OCI-LY1 (cell line): ENCODE data around the gene POLR1H.

Source experiments
- H2AFZ ChIP-seq: fragments of 200-600 bp; sonication (generic), shearing (Covaris generic); 2 replicates; pipeline ENCODE4 v1.6.0; 2014; ENCODE audit warnings: antibody characterized with exemption, mild to moderate bottlenecking, low read length
- H3F3A ChIP-seq: fragments of 200-600 bp; sonication (generic), shearing (Covaris generic); 2 replicates; pipeline ENCODE4 v1.6.0; 2014; ENCODE audit warnings: mild to moderate bottlenecking, antibody characterized with exemption, low read length, moderate library complexity; ENCODE audit not compliant: insufficient read depth
- H3K27ac ChIP-seq: fragments of 200-600 bp; sonication (generic); 2 replicates; pipeline ENCODE4 v1.5.1; 2014; ENCODE audit warnings: low read length, mixed run types, mild to moderate bottlenecking, low read depth; ENCODE audit not compliant: poor library complexity, severe bottlenecking
- H3K27me3 ChIP-seq: fragments of 200-600 bp; sonication (generic); 2 replicates; pipeline ENCODE4 v1.6.0; 2014; ENCODE audit warnings: antibody characterized with exemption, mild to moderate bottlenecking, low read length, moderate library complexity; ENCODE audit not compliant: insufficient read depth
- H3K36me3 ChIP-seq: fragments of 200-600 bp; sonication (generic); 2 replicates; pipeline ENCODE4 v1.6.1; 2014; ENCODE audit warnings: mild to moderate bottlenecking, antibody characterized with exemption, low read length, moderate library complexity, mixed read lengths; ENCODE audit not compliant: insufficient read depth
- H3K4me1 ChIP-seq: fragments of 200-600 bp; sonication (generic); 2 replicates; pipeline ENCODE4 v1.5.1; 2014; ENCODE audit warnings: mild to moderate bottlenecking, low read length, moderate library complexity; ENCODE audit not compliant: insufficient read depth, severe bottlenecking
- H3K4me2 ChIP-seq: fragments of 200-600 bp; sonication (generic), shearing (Covaris generic); 2 replicates; pipeline ENCODE4 v1.6.1; 2014; ENCODE audit warnings: low read length
- H3K4me3 ChIP-seq: fragments of 200-600 bp; sonication (generic); 2 replicates; pipeline ENCODE4 v1.5.1; 2014; ENCODE audit warnings: low read length, low read depth, mild to moderate bottlenecking, mixed read lengths; ENCODE audit not compliant: poor library complexity, severe bottlenecking
- H3K79me2 ChIP-seq: fragments of 200-600 bp; shearing (Covaris generic); 2 replicates; pipeline ENCODE4 v1.6.1; 2016; ENCODE audit warnings: mixed run types, low read length, mixed read lengths; ENCODE audit not compliant: insufficient read depth
- H3K9ac ChIP-seq: fragments of 200-600 bp; sonication (generic), shearing (Covaris generic); 2 replicates; pipeline ENCODE4 v1.6.1; 2014; ENCODE audit warnings: mild to moderate bottlenecking, low read length, mixed read lengths
- H3K9me2 ChIP-seq: fragments of 200-600 bp; sonication (generic), shearing (Covaris generic); 2 replicates; pipeline ENCODE4 v1.6.1; 2014; ENCODE audit warnings: low read depth, mild to moderate bottlenecking, low read length, mixed read lengths
- H3K9me3 ChIP-seq: fragments of 200-600 bp; shearing (Covaris generic); 2 replicates; pipeline ENCODE4 v1.6.1; 2014; ENCODE audit warnings: low read length, mixed read lengths
- H4K20me1 ChIP-seq: fragments of 200-600 bp; sonication (generic), shearing (Covaris generic); 2 replicates; pipeline ENCODE4 v1.6.0; 2016; ENCODE audit warnings: mild to moderate bottlenecking, low read length; ENCODE audit not compliant: insufficient read depth
- EZH2 ChIP-seq: fragments of 200-600 bp; sonication (generic), shearing (Covaris generic); IDR thresholded peaks from 2 replicates; pipeline ENCODE4 v1.8.0; 2017; ENCODE audit warnings: borderline replicate concordance, mixed run types, mild to moderate bottlenecking, antibody characterized with exemption, low read length, moderate library complexity, mixed read lengths
- TF ChIP-seq, protein P1 (sequence below): fragments of 200-600 bp; sonication (generic), shearing (Covaris generic); IDR thresholded peaks from 2 replicates; pipeline ENCODE4 v1.5.1; 2017; ENCODE audit warnings: mild to moderate bottlenecking, antibody characterized with exemption, low read length, moderate library complexity, mixed read lengths

Gene POLR1H

DNA sequence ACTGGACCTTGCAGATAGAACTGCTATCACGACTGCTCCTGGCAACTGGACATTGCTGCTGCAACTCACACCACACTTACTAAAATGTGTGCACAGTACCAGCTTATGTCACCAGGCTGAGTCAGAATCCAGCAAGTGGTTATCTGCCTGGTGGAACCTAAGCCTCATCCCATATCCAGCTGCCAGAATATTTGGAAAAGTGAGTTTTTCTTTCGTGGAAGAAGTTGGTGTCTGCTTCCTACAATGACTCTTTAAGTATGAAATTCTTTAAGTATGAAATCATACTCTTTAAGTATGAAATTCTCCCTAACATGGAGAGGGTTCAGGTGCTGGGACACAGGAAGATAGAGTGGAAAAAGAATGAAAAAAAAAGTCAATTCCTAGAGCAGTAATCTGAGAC lies 16.4 kb upstream of the POLR1H start:
- Histone ChIP-seq H3K36me3 (no peaks in the 10 kb centered on the region), H2AFZ (no peak overlapping the region), H3K9me3 (no peaks in the 10 kb centered on the region), H3F3A (no peaks in the 10 kb centered on the region), H3K4me3 (no peak overlapping the region), H3K9ac (no peak overlapping the region), H3K27me3 (no peaks in the 10 kb centered on the region), H3K79me2 (no peaks in the 10 kb centered on the region), H4K20me1 (no peaks in the 10 kb centered on the region), H3K27ac (no peak overlapping the region), H3K4me1 (no peaks in the 10 kb centered on the region), H3K9me2 (no peaks in the 10 kb centered on the region), H3K4me2 (no peak overlapping the region)
- no peak for TF ChIP-seq EZH2
- TF ChIP-seq, protein P1, sequence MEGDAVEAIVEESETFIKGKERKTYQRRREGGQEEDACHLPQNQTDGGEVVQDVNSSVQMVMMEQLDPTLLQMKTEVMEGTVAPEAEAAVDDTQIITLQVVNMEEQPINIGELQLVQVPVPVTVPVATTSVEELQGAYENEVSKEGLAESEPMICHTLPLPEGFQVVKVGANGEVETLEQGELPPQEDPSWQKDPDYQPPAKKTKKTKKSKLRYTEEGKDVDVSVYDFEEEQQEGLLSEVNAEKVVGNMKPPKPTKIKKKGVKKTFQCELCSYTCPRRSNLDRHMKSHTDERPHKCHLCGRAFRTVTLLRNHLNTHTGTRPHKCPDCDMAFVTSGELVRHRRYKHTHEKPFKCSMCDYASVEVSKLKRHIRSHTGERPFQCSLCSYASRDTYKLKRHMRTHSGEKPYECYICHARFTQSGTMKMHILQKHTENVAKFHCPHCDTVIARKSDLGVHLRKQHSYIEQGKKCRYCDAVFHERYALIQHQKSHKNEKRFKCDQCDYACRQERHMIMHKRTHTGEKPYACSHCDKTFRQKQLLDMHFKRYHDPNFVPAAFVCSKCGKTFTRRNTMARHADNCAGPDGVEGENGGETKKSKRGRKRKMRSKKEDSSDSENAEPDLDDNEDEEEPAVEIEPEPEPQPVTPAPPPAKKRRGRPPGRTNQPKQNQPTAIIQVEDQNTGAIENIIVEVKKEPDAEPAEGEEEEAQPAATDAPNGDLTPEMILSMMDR, result no peak

DNA sequence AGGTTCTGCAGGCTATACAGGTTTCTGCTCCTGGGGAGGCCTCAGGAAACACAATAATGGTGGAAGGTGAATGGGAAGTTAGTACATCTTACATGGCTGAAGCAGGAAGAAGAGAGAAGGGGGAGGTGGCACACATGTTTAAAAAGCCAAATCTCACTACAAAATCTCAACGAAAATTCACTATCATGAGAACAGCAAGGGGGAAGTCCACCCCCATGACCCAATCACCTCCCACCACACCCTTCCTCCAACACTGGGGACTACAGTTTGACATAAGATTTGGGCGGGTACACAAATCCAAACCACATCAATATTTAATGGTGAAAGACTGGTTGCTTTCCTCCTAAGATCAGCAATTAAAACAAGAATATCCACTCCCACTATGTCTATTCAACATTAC lies 13.8 kb upstream of the POLR1H start:
- no peaks in the 10 kb centered on the region for H3K9me3 ChIP-seq

GRCh38 chr6:30053682-30054081 lies 7.4 kb upstream of the POLR1H start:
- no peak overlapping the region for H3K27ac ChIP-seq
- H3K9me2 ChIP-seq, result no peaks in the 10 kb centered on the region
- H3K9ac ChIP-seq, result no peak overlapping the region
- H3K27me3 ChIP-seq, result no peaks in the 10 kb centered on the region
- H3K4me3 ChIP-seq, result no peak overlapping the region
- H3F3A ChIP-seq, result no peaks in the 10 kb centered on the region
- no peaks in the 10 kb centered on the region for H3K9me3 ChIP-seq
- TF ChIP-seq, protein P1, result no peak
- no peak for TF ChIP-seq EZH2
- no peak overlapping the region for H3K4me2 ChIP-seq
- H3K4me1 ChIP-seq, result no peaks in the 10 kb centered on the region
- H3K36me3 ChIP-seq, result peaks cover 18% of the 10 kb centered on the region; the same call in 1 of the 2 replicates
- no peaks in the 10 kb centered on the region for H4K20me1 ChIP-seq
- H3K79me2 ChIP-seq, result no peaks in the 10 kb centered on the region
- no peak overlapping the region for H2AFZ ChIP-seq

More for the DNA sequence above, 13.8 kb upstream of the POLR1H start:
- Histone ChIP-seq H3K9ac (no peak overlapping the region), H3K27ac (no peak overlapping the region), H3F3A (no peaks in the 10 kb centered on the region), H3K4me3 (no peak overlapping the region), H3K79me2 (no peaks in the 10 kb centered on the region), H2AFZ (no peak overlapping the region), H3K4me1 (no peaks in the 10 kb centered on the region), H3K36me3 (no peaks in the 10 kb centered on the region), H3K9me2 (no peaks in the 10 kb centered on the region), H3K4me2 (no peak overlapping the region), H4K20me1 (no peaks in the 10 kb centered on the region), H3K27me3 (no peaks in the 10 kb centered on the region)
- TF ChIP-seq EZH2, result no peak

- H3K4me3 ChIP-seq, result no peak overlapping the region
- no peaks in the 10 kb centered on the region for H3F3A ChIP-seq
- no peaks in the 10 kb centered on the region for H3K9me3 ChIP-seq
- H2AFZ ChIP-seq, result no peak overlapping the region
- no peak overlapping the region for H3K9ac ChIP-seq
- H3K4me2 ChIP-seq, result no peak overlapping the region
- H3K79me2 ChIP-seq, result no peaks in the 10 kb centered on the region; the same call in 1 of the 2 replicates
- peaks cover 13% of the 10 kb centered on the region for H3K4me1 ChIP-seq
- H3K36me3 ChIP-seq, result peaks cover 18% of the 10 kb centered on the region; the same call in 1 of the 2 replicates
- TF ChIP-seq EZH2, result no peak
- no peak overlapping the region for H3K27ac ChIP-seq
- H3K9me2 ChIP-seq, result no peaks in the 10 kb centered on the region
- H4K20me1 ChIP-seq, result no peaks in the 10 kb centered on the region
- H3K27me3 ChIP-seq, result no peaks in the 10 kb centered on the region
Measured at GRCh38 chr6:30055513-30055912, 5.6 kb upstream of the POLR1H start.
